GM20000 (cell line): Measurements from ENCODE around the gene FRMPD2.

ENCODE experiments used
- DNase-seq: peaks from one replicate; pipeline ENCODE4 v3.0.0; 2012; ENCODE audit warnings: low spot score
- CTCF ChIP-seq: IDR thresholded peaks from 2 replicates; pipeline ENCODE4 v1.5.1; 2012; ENCODE audit warnings: mild to moderate bottlenecking, control low read depth; ENCODE audit errors: extremely low read depth, missing control alignments

FRMPD2 gene

GRCh38 chr10:48251525-48252353 lies 22.8 kb downstream of the FRMPD2 start:
- no peak for TF ChIP-seq CTCF
- no peak for DNase-seq

GRCh38 chr10:48251152-48251524 lies 23.4 kb downstream of the FRMPD2 start:
- TF ChIP-seq CTCF: no peak
- DNase-seq: no peak

GRCh38 chr10:48249763-48250351 lies 24.6 kb downstream of the FRMPD2 start:
- no peak for TF ChIP-seq CTCF
- DNase-seq: no peak

- DNase-seq: no peak
Observed at GRCh38 chr10:48249004-48249762, 25.3 kb downstream of the FRMPD2 start.

GRCh38 chr10:48248462-48248861 lies 26.0 kb downstream of the FRMPD2 start:
- no peak for TF ChIP-seq CTCF
- DNase-seq: no peak

More at GRCh38 chr10:48249004-48249762, 25.3 kb downstream of the FRMPD2 start:
- no peak for TF ChIP-seq CTCF

GRCh38 chr10:48247680-48248079 lies 26.8 kb downstream of the FRMPD2 start:
- TF ChIP-seq CTCF: no peak
- no peak for DNase-seq

- no peak for TF ChIP-seq CTCF
- no peak for DNase-seq
Observed at GRCh38 chr10:48246501-48246900, 28.0 kb downstream of the FRMPD2 start.
